GM12873 (cell line): ENCODE data around the gene MEOX1.

Experiments used
- CTCF ChIP-seq: IDR thresholded peaks from 2 replicates; pipeline ENCODE4 v1.5.1; 2012; ENCODE audit warnings: low read depth, mild to moderate bottlenecking, moderate library complexity, low read length, control low read depth; ENCODE audit not compliant: insufficient read depth; ENCODE audit errors: missing control alignments

MEOX1 gene

GRCh38 chr17:43595466-43595865, 66.3 kb downstream of the MEOX1 start:
- TF ChIP-seq CTCF: no peak

- no peak for TF ChIP-seq CTCF
Observed at GRCh38 chr17:43591779-43592562, 69.8 kb downstream of the MEOX1 start.

- no peak for TF ChIP-seq CTCF
Observed at GRCh38 chr17:43591001-43591400, 70.7 kb downstream of the MEOX1 start.
